A549 treated with AZD9567 at 1 μM for 4 hours (cell line): ENCODE data around the gene NOTCH4. TPM values are rescaled to one million over a fixed set of nuclear protein-coding genes. Genes with fewer than 3 reads are reported as not detected.

Experiments used
- total RNA-seq: library from RNA; stranded (reverse); fragments of 200-300 nt; extraction: Qiagen RNA extraction; gene quantifications from 5 replicates; pipeline ENCODE4 v1.2.3, GENCODE V29; 2022; ENCODE audit not compliant: insufficient read depth

NOTCH4 gene
- 0.69 to 0.87 TPM (median 0.79 TPM) in 4 of 5 replicates, not detected in the other for total RNA-seq

DNA sequence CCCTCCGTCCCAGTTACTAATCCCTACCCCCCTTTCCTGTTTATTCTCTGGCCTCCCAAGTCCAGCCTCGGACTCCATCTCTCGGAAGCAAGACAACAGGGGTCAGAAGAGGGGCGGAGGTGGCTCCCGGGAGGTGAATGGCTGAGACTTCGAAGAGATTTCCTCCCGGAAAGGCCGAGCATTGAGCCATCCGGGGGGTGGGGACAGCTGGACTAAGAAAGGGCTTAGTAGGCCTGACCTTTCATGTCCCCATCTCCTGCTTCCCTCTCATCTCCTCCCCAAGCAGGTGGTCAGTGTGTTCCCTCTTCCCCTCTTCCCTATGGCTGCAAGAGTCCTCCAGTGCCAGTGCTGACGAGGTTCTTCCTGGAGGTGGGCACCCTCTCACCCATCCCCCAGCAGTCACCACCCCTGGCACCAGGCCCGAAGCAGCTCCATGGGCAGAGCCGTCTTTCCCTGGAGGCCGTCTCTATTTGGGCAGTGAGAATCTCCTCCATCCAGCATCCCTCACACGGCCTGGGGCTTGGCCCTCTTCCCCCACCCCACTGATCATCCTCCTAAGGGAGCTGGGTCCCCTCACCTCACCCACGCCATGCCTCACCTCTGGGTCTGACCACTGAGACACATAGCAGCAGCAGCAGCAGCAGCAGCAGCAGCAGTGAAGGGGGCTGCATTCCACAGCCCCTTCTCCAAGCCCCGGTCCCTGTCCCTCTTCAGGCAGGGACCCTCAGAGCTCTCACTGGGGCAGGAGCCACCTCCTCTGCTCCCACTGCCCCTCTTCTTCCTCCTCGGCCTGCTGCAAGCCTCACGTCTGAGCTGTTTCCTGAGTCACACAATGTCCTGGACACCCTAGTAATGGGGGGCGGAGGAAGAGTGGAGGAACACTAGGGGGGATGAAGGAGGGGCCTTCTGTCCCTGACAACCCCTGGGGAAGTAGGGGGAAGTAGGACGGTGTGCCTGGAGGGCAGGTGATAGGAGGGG is at the start of gene NOTCH4:
Gene NOTCH4, minus strand, starts transcription at position 810 of the 978 bp plus-strand sequence. Its CDS starts 139 bp downstream, at position 671.

DNA sequence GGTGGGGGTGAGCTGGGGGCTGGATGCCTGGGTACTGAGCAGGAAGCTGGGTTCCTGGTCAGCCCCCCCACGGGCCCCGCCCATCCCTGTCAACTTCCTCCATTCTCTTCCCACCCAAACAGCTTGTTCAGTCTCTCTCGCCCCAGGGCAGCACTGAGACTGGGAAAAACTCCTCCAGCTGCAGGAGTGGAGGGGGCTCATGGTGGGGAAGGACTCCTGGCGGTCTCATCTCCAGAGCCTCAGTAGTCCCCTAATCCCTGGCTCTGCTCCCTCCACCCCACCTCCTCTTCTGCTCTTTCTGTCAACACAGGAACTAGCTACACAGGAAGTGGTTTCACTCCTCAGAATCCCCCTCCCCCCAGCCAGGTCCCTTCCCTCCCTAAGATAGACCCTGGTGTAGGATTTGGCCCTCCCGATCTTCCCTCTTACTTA is 31.2 kb downstream of the NOTCH4 start, which contains the start of gene GPSM3:
Gene GPSM3, minus strand, starts transcription at position 36 of the 432 bp plus-strand sequence. CDS start 130 bp downstream, outside the sequence.

DNA sequence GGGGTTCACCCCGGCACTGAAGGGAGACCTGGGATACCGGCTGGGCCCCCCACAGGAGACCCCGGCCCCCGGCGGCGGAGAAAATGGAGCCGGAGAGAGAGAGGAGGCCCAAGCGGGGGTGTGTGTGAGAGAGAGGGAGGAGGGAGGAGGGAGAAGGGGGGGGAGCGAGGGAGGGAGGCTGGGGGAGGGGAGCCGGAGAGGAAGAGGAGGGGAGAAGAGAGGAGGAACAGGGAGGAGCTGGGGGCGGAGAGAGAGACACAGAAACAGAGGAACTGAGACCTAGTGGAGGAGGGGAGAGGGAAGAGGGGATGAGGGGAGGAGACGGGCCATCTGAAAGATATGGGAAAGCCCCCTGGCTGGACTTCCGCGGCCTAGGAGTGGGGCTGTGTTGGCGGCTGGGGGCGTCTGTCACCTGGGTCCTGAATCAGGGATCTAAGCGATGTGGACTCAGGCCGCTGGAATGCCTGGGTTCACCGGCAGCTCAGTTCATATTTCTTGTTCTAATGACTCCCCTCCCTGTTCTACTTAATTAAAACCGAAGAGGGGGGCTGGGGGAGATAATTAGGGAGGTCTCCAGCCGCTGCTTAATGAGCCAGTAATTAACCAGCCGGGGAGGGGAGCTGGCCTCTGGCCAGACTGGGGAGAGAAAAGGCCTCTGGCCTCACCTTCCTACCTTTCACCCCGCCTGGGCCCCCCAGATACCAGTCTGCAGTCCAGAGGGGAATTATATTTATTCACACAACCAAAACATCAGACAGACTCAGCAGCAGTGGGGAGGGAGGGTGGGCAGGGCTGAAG is 33.6 kb downstream of the NOTCH4 start, which contains the start of gene PBX2:
Gene PBX2, minus strand, starts transcription at position 149 of the 798 bp plus-strand sequence. CDS start 287 bp downstream, outside the sequence.

DNA sequence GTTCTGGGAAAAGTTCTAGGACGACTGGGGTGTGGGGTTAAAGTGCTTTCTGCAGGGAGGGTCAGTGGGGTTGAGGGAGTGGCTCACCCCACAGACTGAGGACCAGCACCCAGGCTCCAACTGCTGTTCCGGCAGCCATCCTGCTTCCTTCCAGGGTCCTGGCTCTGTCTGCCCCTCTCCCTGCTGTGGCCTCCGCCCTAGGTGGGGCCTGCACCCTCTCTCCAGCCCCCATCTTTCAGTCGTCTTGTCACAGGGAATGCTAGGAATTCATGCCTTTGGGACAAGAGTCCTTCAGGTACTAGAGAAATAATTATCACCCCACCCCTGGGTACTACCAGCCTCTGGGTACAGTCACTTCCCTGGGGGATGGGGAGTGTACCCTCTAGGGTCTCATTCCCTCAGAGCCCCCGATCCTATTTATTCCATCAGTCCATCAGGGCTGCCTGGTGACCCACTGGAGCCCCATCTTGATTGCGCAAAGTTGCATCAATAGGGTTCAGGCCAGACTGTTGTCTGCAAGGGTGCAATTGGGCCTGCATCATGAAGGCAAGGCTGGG is 39.7 kb downstream of the NOTCH4 start, which contains the start of gene AGER:
Gene AGER, minus strand, starts transcription at position 170 of the 557 bp plus-strand sequence. Its CDS starts 31 bp downstream, at position 139.

DNA sequence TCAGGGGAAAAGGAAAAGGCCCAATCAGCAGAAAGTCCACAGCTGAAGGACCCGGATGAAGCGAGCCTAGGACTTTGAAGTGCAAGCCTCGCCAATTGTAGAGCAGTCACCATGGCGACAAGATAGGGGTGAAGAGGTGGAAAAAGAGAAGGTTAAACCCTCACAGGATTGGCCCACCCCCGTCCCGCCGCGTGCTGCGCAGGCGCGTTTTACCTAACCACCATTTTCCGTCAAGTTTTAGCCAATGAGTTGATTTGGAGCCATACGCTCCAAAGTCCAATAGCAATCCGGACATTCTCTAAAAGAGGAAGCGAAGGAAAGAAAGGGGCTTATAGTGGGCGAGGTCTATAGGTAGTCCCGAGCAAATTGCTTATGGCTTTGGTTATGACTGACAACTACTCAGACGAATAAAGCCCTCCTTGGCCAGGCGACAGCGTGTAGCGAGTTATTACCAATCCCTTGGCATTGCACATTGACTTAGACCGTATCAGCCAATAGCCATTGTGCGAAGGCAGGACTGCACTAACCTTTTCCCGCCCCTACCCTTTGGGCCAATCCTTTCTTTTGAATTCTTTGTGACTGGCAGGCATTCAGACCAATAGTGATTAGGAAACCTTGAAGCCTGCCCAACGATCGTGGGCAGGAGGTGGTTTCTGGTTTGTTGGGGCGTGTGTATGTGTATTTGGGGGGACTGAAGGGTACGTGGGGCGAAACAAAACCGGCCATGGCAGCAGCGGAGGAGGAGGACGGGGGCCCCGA is 45.9 kb downstream of the NOTCH4 start, which contains the start of gene RNF5:
Gene RNF5, plus strand, starts transcription at position 618 of the 759 bp plus-strand sequence. Its CDS starts 107 bp downstream, at position 725.

DNA sequence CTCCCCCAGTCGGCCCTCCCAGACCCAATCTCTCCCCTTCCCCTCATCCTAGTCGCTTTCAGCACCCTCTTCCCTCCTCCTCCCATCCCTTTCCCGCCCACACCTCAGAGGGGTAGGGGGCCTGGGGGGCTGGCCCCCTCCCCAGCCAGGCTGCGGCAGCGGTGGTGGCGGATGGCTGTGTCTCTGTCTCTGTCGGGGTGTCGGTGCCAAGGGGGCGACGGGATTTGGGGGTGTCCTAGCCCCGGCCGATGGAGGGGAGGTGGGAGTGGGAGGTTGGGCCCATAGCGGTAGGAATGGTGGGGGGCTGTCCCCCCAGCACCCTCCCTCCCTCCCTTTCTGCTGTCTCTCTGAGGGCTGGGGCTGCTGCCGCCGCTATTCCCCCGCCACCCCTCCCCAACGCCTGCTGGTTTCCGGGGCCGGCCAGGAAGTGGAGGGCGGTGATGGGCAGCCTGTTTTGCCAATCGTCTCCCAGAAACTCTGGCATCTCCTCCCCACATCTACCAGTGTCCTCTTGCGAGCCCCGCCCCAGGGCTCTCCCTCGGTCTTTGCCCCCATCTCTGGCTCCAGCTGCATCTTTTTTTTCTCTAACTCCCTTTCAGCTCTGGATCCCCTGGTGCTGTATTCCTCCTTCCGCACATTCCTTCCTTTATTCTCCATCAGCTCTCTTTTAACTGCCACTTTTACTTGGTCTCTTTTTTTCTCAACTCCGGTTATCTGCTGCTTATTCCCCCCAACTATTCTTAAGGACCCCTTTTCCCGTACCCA is 48.0 kb downstream of the NOTCH4 start, which contains the start of gene AGPAT1:
Gene AGPAT1, minus strand, starts transcription at position 374 of the 765 bp plus-strand sequence. CDS start 4,588 bp downstream, outside the sequence.

DNA sequence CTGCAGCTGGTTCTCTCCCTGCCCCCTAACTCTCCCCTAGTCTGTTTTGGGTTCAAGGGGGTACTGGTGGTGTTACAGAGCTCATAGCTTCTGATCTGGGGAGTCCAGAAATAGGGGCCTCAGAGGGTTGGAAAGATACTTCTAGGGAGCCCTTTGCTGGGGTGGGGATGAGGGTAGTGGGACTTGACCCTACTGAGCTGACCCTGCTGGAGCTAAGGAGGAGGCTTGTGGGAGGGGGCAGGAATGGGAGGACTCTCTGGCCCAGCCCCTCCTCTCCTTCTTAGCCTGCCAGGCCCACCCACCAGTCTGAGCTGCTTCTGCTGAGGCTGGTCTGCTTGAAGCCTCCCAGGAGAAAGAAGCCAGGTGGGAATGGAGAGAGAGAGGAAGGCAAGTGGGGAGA is 59.6 kb downstream of the NOTCH4 start, which contains the start of gene EGFL8:
Gene EGFL8, plus strand, starts transcription at position 301 of the 400 bp plus-strand sequence. CDS start 1,571 bp downstream, outside the sequence.

DNA sequence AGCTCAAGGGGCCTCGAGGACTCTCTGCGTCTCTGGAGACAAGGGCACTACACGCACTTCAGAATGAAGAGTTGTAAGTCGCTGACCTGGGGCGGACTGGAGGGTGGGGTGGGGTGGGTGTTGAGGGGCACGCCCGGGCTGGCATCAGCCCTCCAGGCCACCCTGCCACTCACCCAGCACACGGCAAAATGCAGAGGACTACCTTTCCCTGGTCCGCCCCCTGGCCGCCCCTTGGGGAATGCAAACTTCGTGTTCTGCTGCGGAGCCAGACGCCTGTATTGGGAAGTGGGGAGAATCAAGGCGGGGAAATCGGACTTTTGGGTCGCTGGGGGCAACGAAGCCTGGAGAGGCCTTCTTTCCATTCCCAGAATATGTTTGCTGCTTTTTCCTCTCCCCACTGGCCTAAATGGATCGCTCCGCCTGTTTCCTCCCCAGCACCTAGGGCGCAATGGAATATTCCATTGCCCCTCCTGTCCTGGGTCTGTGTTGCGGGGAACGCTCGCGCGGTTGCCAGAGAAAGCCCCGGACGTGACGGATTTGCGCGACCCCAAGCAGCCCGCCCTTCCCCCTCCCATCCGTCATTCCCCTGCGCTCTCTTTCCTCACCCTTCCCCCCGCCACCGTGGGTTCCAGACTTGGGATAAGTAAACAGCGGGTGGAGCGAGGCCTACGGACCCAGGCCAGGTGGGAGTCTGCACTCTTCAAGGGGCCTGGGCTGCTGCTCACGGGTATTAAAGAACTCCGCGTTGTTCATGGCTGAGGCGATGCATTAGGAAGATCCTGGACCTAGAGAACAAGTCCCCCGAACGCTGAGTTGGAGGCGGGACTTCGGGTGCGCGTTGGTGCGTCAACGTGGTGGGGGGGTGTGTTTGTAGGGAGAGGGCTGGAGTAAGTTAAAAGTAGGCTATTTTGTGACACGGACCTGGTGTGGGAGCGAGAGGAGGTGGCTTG is 70.0 kb downstream of the NOTCH4 start, which contains the start of gene PPT2:
Gene PPT2, plus strand, starts transcription at position 578 of the 950 bp plus-strand sequence. CDS start 454 bp downstream, outside the sequence.

DNA sequence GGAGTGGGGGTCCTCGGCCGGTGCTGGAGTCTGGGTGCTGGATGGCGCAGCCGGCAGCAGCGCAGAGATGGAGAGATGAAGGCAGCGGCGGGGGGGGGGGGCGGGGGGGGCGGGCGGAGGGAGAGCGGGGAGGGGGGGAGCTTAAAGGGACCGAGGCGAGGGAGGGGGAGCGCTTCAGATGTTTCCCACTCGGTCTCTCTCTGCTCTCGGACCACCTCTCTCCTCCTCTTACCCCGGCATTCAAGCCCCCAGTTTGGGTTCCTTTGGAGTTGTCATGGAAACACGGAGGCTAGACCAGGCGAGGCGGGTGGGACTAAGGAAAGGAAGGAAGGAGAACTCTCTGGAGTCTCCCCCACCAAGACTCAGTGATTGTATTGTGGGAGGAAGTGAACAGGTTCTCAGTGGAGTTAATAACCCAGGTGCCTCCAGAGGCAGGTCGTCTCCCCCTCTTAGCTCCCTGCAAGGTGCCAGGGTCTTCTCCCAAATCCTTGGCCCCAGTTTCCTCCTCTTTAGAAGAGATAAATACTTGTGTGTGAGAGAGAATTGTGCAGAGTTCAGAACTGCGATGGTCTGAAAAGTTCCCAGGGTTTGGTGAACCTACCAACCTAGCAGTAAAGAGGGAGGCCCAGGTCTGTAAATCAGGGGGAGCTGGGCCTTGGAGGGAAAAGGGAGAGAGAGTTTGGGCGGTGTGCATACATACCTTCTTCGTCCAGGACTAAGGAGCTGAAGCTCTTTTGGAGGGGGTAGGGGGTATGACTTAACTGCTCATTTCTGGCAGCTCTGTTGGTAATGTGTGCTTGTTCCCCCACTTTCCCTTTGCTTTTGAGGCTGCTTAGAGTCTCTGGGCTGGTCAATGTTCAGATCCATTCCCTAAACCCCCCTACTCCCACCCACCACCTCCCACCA is 71.8 kb downstream of the NOTCH4 start, which contains the start of gene PRRT1:
Gene PRRT1, minus strand, starts transcription at position 77 of the 906 bp plus-strand sequence. CDS start 112 bp downstream, outside the sequence.

Other genes starting within 250 kb of the NOTCH4 start
- gene C4A, start 242.0 kb downstream of the NOTCH4 start, total RNA-seq = 1.0 to 2.2 TPM (median 1.3 TPM) in 4 of 5 replicates, not detected in the other
- gene C4B, start 209.3 kb downstream of the NOTCH4 start, total RNA-seq = 0.79 to 0.99 TPM (median 0.85 TPM) in 4 of 5 replicates, not detected in the other
- 0.05 TPM in 1 of 5 replicates, not detected in the others for gene CYP21A2, start 185.7 kb downstream of the NOTCH4 start, total RNA-seq
- 0.56 to 0.68 TPM (median 0.61 TPM) in 4 of 5 replicates, not detected in the other for gene TNXB, start 114.7 kb downstream of the NOTCH4 start, total RNA-seq
- 27.7 to 34.3 TPM (median 33.5 TPM) in 5 replicates for gene ATF6B, start 95.8 kb downstream of the NOTCH4 start, total RNA-seq
- gene FKBPL, start 93.8 kb downstream of the NOTCH4 start, total RNA-seq = 6.6 to 10.5 TPM (median 7.4 TPM) in 5 replicates
- 0.44 to 0.70 TPM (median 0.59 TPM) in 4 of 5 replicates, not detected in the other for gene PRRT1, start 72.1 kb downstream of the NOTCH4 start, total RNA-seq
- gene PPT2, start 69.9 kb downstream of the NOTCH4 start, total RNA-seq = 6.9 to 8.6 TPM (median 7.5 TPM) in 5 replicates
- 1.8 to 3.0 TPM (median 2.1 TPM) in 4 of 5 replicates, not detected in the other for gene EGFL8, start 59.5 kb downstream of the NOTCH4 start, total RNA-seq
- gene AGPAT1, start 48.0 kb downstream of the NOTCH4 start, total RNA-seq = 30.2 to 39.5 TPM (median 37.4 TPM) in 5 replicates
- gene RNF5, start 45.7 kb downstream of the NOTCH4 start, total RNA-seq = 31.8 to 46.9 TPM (median 46.1 TPM) in 5 replicates
- 1.3 to 1.8 TPM (median 1.7 TPM) in 4 of 5 replicates, not detected in the other for gene AGER, start 39.8 kb downstream of the NOTCH4 start, total RNA-seq
- 11.3 to 14.9 TPM (median 14.0 TPM) in 5 replicates for gene PBX2, start 33.9 kb downstream of the NOTCH4 start, total RNA-seq
- gene GPSM3, start 31.4 kb downstream of the NOTCH4 start, total RNA-seq = 0.23 to 0.40 TPM (median 0.31 TPM) in 4 of 5 replicates, not detected in the other
- gene TSBP1, start 147.8 kb upstream of the NOTCH4 start, total RNA-seq = not detected in 5 replicates
- not detected in 5 replicates for gene BTNL2, start 183.1 kb upstream of the NOTCH4 start, total RNA-seq
- gene HLA-DRA, start 215.8 kb upstream of the NOTCH4 start, total RNA-seq = not detected in 5 replicates